SK-N-SH (cell line): ENCODE results near the gene MCM3AP.

Source experiments
- CHD2 ChIP-seq: fragments of 150-350 bp; IDR thresholded peaks from 2 replicates; pipeline ENCODE4 v1.6.1; 2018; ENCODE audit warnings: low read length; ENCODE audit not compliant: partially characterized antibody
- EZH2phosphoT487 ChIP-seq: fragments of 200-600 bp; sonication (generic); IDR thresholded peaks from 2 replicates; pipeline ENCODE4 v1.6.1; 2017; ENCODE audit warnings: low read depth, mixed run types, mild to moderate bottlenecking, antibody characterized with exemption, moderate library complexity, borderline replicate concordance
- MXI1 ChIP-seq: IDR thresholded peaks from 2 replicates; pipeline ENCODE4 v1.6.1; 2012; ENCODE audit warnings: mild to moderate bottlenecking, low read depth, low read length, improper control_type of control experiment

DNA sequence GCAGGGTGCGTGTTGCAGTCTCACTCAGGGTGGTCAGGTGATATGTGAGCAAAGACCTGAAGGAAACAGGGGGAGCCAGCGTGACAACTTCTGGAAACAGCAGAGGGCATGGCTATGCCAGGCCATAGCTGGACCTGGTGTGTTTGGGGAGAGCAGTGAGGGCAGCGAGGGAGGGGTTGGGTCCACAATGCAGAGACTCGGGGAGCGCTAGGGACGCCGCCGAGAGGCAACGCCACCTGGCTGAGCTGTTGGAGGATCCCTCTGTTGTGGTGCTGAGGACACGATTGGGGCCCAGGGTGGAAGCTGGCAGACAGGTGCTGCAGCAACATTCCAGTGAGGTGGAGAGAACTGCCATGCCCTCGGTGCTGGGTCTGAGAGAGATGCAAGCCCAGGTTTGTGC lies 30.2 kb downstream of the MCM3AP start:
- TF ChIP-seq MXI1 (no peak), EZH2phosphoT487 (no peak), CHD2 (no peak)
